ENCODE measurements around the gene NRCAM.

Gene NRCAM

GRCh38 chr7:108372618-108373017, 83.6 kb downstream of the NRCAM start:
- no peak overlapping the region for H3K4me3 ChIP-seq (ENCODE audit: extremely low read depth, insufficient read depth, low read length, poor library complexity, severe bottlenecking)
- no CpG with 5 or more reads among the region's 2 CpGs for WGBS, 2 experiments (ENCODE audit: insufficient coverage in 2 of 2)

GRCh38 chr7:108370616-108371015, 85.6 kb downstream of the NRCAM start:
- H3K4me3 ChIP-seq (ENCODE audit: extremely low read depth, insufficient read depth, low read length, poor library complexity, severe bottlenecking), result no peak overlapping the region
- H3K4me1 ChIP-seq (ENCODE audit: control insufficient read depth, insufficient read depth, low read length, poor library complexity, severe bottlenecking), result no peaks in the 10 kb centered on the region
- H3K27ac ChIP-seq (ENCODE audit: low read depth, low read length, severe bottlenecking), result no peak overlapping the region
- WGBS, 2 experiments (ENCODE audit: insufficient coverage in 2 of 2), result 100% methylated on average over 1 of the region's 2 CpGs
- H3K36me3 ChIP-seq (ENCODE audit: control insufficient read depth, insufficient read depth, low read length), result no peaks in the 10 kb centered on the region
- H3K9me3 ChIP-seq (ENCODE audit: control insufficient read depth, low read length), result no peaks in the 10 kb centered on the region

More at GRCh38 chr7:108372618-108373017, 83.6 kb downstream of the NRCAM start:
- no peaks in the 10 kb centered on the region for H3K36me3 ChIP-seq (ENCODE audit: control insufficient read depth, insufficient read depth, low read length)
- H3K4me1 ChIP-seq (ENCODE audit: control insufficient read depth, insufficient read depth, low read length, poor library complexity, severe bottlenecking), result no peaks in the 10 kb centered on the region
- H3K9me3 ChIP-seq (ENCODE audit: control insufficient read depth, low read length), result no peaks in the 10 kb centered on the region
- no peak overlapping the region for H3K27ac ChIP-seq (ENCODE audit: low read depth, low read length, severe bottlenecking)

GRCh38 chr7:108368466-108368865, 87.8 kb downstream of the NRCAM start:
- WGBS, 2 experiments (ENCODE audit: insufficient coverage in 2 of 2), result 90 to 100% methylated on average over 1 to 4 of the region's 5 CpGs

GRCh38 chr7:108367946-108368345, 88.3 kb downstream of the NRCAM start:
- Histone ChIP-seq H3K4me1 (ENCODE audit: control insufficient read depth, insufficient read depth, low read length, poor library complexity, severe bottlenecking) (no peaks in the 10 kb centered on the region), H3K9me3 (ENCODE audit: control insufficient read depth, low read length) (no peaks in the 10 kb centered on the region), H3K36me3 (ENCODE audit: control insufficient read depth, insufficient read depth, low read length) (no peaks in the 10 kb centered on the region), H3K27ac (ENCODE audit: low read depth, low read length, severe bottlenecking) (no peak overlapping the region), H3K4me3 (ENCODE audit: extremely low read depth, insufficient read depth, low read length, poor library complexity, severe bottlenecking) (no peak overlapping the region)
- no CpG with 5 or more reads among the region's 6 CpGs for WGBS, 2 experiments (ENCODE audit: insufficient coverage in 2 of 2)

More at GRCh38 chr7:108368466-108368865, 87.8 kb downstream of the NRCAM start:
- H3K4me1 ChIP-seq (ENCODE audit: control insufficient read depth, insufficient read depth, low read length, poor library complexity, severe bottlenecking), result no peaks in the 10 kb centered on the region
- no peaks in the 10 kb centered on the region for H3K36me3 ChIP-seq (ENCODE audit: control insufficient read depth, insufficient read depth, low read length)
- no peak overlapping the region for H3K27ac ChIP-seq (ENCODE audit: low read depth, low read length, severe bottlenecking)
- no peak overlapping the region for H3K4me3 ChIP-seq (ENCODE audit: extremely low read depth, insufficient read depth, low read length, poor library complexity, severe bottlenecking)
- no peaks in the 10 kb centered on the region for H3K9me3 ChIP-seq (ENCODE audit: control insufficient read depth, low read length)

GRCh38 chr7:108367314-108367713, 88.9 kb downstream of the NRCAM start:
- H3K4me3 ChIP-seq (ENCODE audit: extremely low read depth, insufficient read depth, low read length, poor library complexity, severe bottlenecking), result no peak overlapping the region
- no peak overlapping the region for H3K27ac ChIP-seq (ENCODE audit: low read depth, low read length, severe bottlenecking)
- H3K4me1 ChIP-seq (ENCODE audit: control insufficient read depth, insufficient read depth, low read length, poor library complexity, severe bottlenecking), result no peaks in the 10 kb centered on the region
- no peaks in the 10 kb centered on the region for H3K36me3 ChIP-seq (ENCODE audit: control insufficient read depth, insufficient read depth, low read length)
- no peaks in the 10 kb centered on the region for H3K9me3 ChIP-seq (ENCODE audit: control insufficient read depth, low read length)

GRCh38 chr7:108363659-108364058, 92.6 kb downstream of the NRCAM start:
- no peaks in the 10 kb centered on the region for H3K9me3 ChIP-seq (ENCODE audit: control insufficient read depth, low read length)
- H3K36me3 ChIP-seq (ENCODE audit: control insufficient read depth, insufficient read depth, low read length), result no peaks in the 10 kb centered on the region
- H3K27ac ChIP-seq (ENCODE audit: low read depth, low read length, severe bottlenecking), result no peak overlapping the region

GRCh38 chr7:108360058-108360800, 96.0 kb downstream of the NRCAM start:
- WGBS, 2 experiments (ENCODE audit: insufficient coverage in 2 of 2), result 70% methylated on average over 2 of the region's 2 CpGs; no CpG with 5 or more reads in 1 of the 2 experiments
- Histone ChIP-seq H3K36me3 (ENCODE audit: control insufficient read depth, insufficient read depth, low read length) (no peaks in the 10 kb centered on the region), H3K4me1 (ENCODE audit: control insufficient read depth, insufficient read depth, low read length, poor library complexity, severe bottlenecking) (no peaks in the 10 kb centered on the region)

More at GRCh38 chr7:108363659-108364058, 92.6 kb downstream of the NRCAM start:
- Histone ChIP-seq H3K4me1 (ENCODE audit: control insufficient read depth, insufficient read depth, low read length, poor library complexity, severe bottlenecking) (no peaks in the 10 kb centered on the region), H3K4me3 (ENCODE audit: extremely low read depth, insufficient read depth, low read length, poor library complexity, severe bottlenecking) (no peak overlapping the region)

GRCh38 chr7:108358553-108358952, 97.7 kb downstream of the NRCAM start:
- no peaks in the 10 kb centered on the region for H3K9me3 ChIP-seq (ENCODE audit: control insufficient read depth, low read length)
- H3K4me1 ChIP-seq (ENCODE audit: control insufficient read depth, insufficient read depth, low read length, poor library complexity, severe bottlenecking), result no peaks in the 10 kb centered on the region
- H3K27ac ChIP-seq (ENCODE audit: low read depth, low read length, severe bottlenecking), result no peak overlapping the region
- WGBS, 2 experiments (ENCODE audit: insufficient coverage in 2 of 2), result 57 to 69% methylated on average over 3 to 4 of the region's 4 CpGs
- H3K4me3 ChIP-seq (ENCODE audit: extremely low read depth, insufficient read depth, low read length, poor library complexity, severe bottlenecking), result no peak overlapping the region
- H3K36me3 ChIP-seq (ENCODE audit: control insufficient read depth, insufficient read depth, low read length), result no peaks in the 10 kb centered on the region

More at GRCh38 chr7:108360058-108360800, 96.0 kb downstream of the NRCAM start:
- H3K4me3 ChIP-seq (ENCODE audit: extremely low read depth, insufficient read depth, low read length, poor library complexity, severe bottlenecking), result no peak overlapping the region
- H3K27ac ChIP-seq (ENCODE audit: low read depth, low read length, severe bottlenecking), result no peak overlapping the region
- H3K9me3 ChIP-seq (ENCODE audit: control insufficient read depth, low read length), result no peaks in the 10 kb centered on the region

GRCh38 chr7:108351729-108352131, 104.5 kb downstream of the NRCAM start:
- Histone ChIP-seq H3K36me3 (ENCODE audit: control insufficient read depth, insufficient read depth, low read length) (no peaks in the 10 kb centered on the region), H3K27ac (ENCODE audit: low read depth, low read length, severe bottlenecking) (no peak overlapping the region), H3K4me1 (ENCODE audit: control insufficient read depth, insufficient read depth, low read length, poor library complexity, severe bottlenecking) (peaks cover 4% of the 10 kb centered on the region), H3K9me3 (ENCODE audit: control insufficient read depth, low read length) (no peaks in the 10 kb centered on the region), H3K4me3 (ENCODE audit: extremely low read depth, insufficient read depth, low read length, poor library complexity, severe bottlenecking) (no peak overlapping the region)

GRCh38 chr7:108348913-108349312, 107.3 kb downstream of the NRCAM start:
- 100% methylated on average over 1 of the region's 3 CpGs; no CpG with 5 or more reads in 1 of the 2 experiments for WGBS, 2 experiments (ENCODE audit: insufficient coverage in 2 of 2)
- H3K4me1 ChIP-seq (ENCODE audit: control insufficient read depth, insufficient read depth, low read length, poor library complexity, severe bottlenecking), result peaks cover 4% of the 10 kb centered on the region
- no peak overlapping the region for H3K4me3 ChIP-seq (ENCODE audit: extremely low read depth, insufficient read depth, low read length, poor library complexity, severe bottlenecking)
- H3K9me3 ChIP-seq (ENCODE audit: control insufficient read depth, low read length), result no peaks in the 10 kb centered on the region
- no peaks in the 10 kb centered on the region for H3K36me3 ChIP-seq (ENCODE audit: control insufficient read depth, insufficient read depth, low read length)
- H3K27ac ChIP-seq (ENCODE audit: low read depth, low read length, severe bottlenecking), result no peak overlapping the region

GRCh38 chr7:108347616-108348015, 108.6 kb downstream of the NRCAM start:
- Histone ChIP-seq H3K9me3 (ENCODE audit: control insufficient read depth, low read length) (no peaks in the 10 kb centered on the region), H3K27ac (ENCODE audit: low read depth, low read length, severe bottlenecking) (no peak overlapping the region), H3K4me1 (ENCODE audit: control insufficient read depth, insufficient read depth, low read length, poor library complexity, severe bottlenecking) (peaks cover 4% of the 10 kb centered on the region), H3K36me3 (ENCODE audit: control insufficient read depth, insufficient read depth, low read length) (no peaks in the 10 kb centered on the region), H3K4me3 (ENCODE audit: extremely low read depth, insufficient read depth, low read length, poor library complexity, severe bottlenecking) (no peak overlapping the region)
- 0 to 26% methylated on average over 1 to 2 of the region's 2 CpGs for WGBS, 2 experiments (ENCODE audit: insufficient coverage in 2 of 2)
